ENCODE results near the gene IL20RA.

IL20RA gene

DNA sequence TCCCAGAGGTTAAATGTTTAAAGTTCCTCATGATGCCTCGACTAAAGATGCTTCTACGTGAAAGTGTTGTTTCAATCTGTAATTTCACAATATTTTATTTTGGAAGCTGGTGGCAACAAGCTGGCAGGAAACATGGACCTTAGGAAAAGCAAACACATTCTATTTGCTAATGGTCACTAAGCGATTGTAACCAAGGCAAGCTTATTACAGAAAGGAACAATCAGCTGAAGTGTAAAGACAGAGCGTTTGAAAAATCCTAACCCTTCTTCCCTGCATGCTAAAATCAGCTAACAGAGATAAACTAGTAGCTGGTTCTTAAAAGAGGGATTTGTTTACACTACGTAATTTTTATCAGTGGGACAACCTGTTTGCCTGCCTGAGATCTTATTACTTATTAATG is 50.0 kb downstream of the IL20RA start:
- H3K4me1 ChIP-seq (ENCODE audit: control insufficient read depth, low read length), result no peaks in the 10 kb centered on the region
- H3K9me2 ChIP-seq (replicated peaks; ENCODE audit: control insufficient read depth, low read length), result no peaks in the 10 kb centered on the region
- H3F3A ChIP-seq (ENCODE audit: control insufficient read depth, insufficient read depth), result no peaks in the 10 kb centered on the region
- no peak overlapping the region for H3K4me3 ChIP-seq (ENCODE audit: low read length)
- no peaks in the 10 kb centered on the region for H3K9me3 ChIP-seq (ENCODE audit: control insufficient read depth, insufficient read depth, low read length)
- H3K4me2 ChIP-seq (ENCODE audit: low read length), result no peak overlapping the region
- no peaks in the 10 kb centered on the region for H4K20me1 ChIP-seq (ENCODE audit: control insufficient read depth, insufficient read depth, low read depth, low read length)
- H3K36me3 ChIP-seq (ENCODE audit: control insufficient read depth, low read length), result no peaks in the 10 kb centered on the region
- H3K27me3 ChIP-seq (ENCODE audit: control insufficient read depth, low read length), result peaks cover 2% of the 10 kb centered on the region
- TF ChIP-seq EZH2phosphoT487 (IDR thresholded peaks at IDR 0.05; ENCODE audit: borderline replicate concordance, low read length), result no peak
- no peak for TF ChIP-seq CTCF (IDR thresholded peaks at IDR 0.05; ENCODE audit: low read depth, low read length, poor library complexity, severe bottlenecking)
- no peak overlapping the region for H3K27ac ChIP-seq (ENCODE audit: low read depth, low read length)
- no peaks in the 10 kb centered on the region for H3K79me2 ChIP-seq (ENCODE audit: control insufficient read depth, low read length)

GRCh38 chr6:136992113-136992512 is 52.7 kb downstream of the IL20RA start:
- H3K36me3 ChIP-seq (ENCODE audit: control insufficient read depth, low read length), result no peaks in the 10 kb centered on the region
- no peaks in the 10 kb centered on the region for H3K9me2 ChIP-seq (replicated peaks; ENCODE audit: control insufficient read depth, low read length)
- no peak overlapping the region for H3K27ac ChIP-seq (ENCODE audit: low read depth, low read length)
- H3K4me1 ChIP-seq (ENCODE audit: control insufficient read depth, low read length), result no peaks in the 10 kb centered on the region
- H3K79me2 ChIP-seq (ENCODE audit: control insufficient read depth, low read length), result no peaks in the 10 kb centered on the region
- H3K27me3 ChIP-seq (ENCODE audit: control insufficient read depth, low read length), result peaks cover 2% of the 10 kb centered on the region
- TF ChIP-seq CTCF (IDR thresholded peaks at IDR 0.05; ENCODE audit: low read depth, low read length, poor library complexity, severe bottlenecking) (no peak), EZH2phosphoT487 (IDR thresholded peaks at IDR 0.05; ENCODE audit: borderline replicate concordance, low read length) (no peak)
- H4K20me1 ChIP-seq (ENCODE audit: control insufficient read depth, insufficient read depth, low read depth, low read length), result no peaks in the 10 kb centered on the region
- no peaks in the 10 kb centered on the region for H3K9me3 ChIP-seq (ENCODE audit: control insufficient read depth, insufficient read depth, low read length)
- no peaks in the 10 kb centered on the region for H3F3A ChIP-seq (ENCODE audit: control insufficient read depth, insufficient read depth)
- no peak overlapping the region for H3K4me3 ChIP-seq (ENCODE audit: low read length)
- no peak overlapping the region for H3K4me2 ChIP-seq (ENCODE audit: low read length)

DNA sequence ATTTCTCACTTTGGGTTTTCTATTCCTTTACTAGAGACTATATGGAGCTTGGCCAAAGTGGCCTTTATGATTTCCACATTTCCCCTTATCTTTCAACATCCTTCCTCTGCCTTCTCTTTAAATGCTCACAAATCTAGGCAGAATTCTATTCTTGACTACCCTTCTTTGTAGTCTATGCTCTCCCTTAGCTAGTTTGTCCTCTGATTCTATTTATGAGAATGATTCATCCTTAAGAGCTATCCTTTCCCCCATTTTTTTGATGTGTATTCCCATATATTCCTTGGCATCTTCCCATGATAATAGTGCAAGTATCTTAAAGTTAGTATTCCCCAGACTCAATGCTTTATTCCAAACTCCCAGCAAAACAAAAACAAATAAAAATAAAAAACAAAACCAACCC is 53.1 kb downstream of the IL20RA start:
- Histone ChIP-seq H3K4me2 (ENCODE audit: low read length) (no peak overlapping the region), H3K9me3 (ENCODE audit: control insufficient read depth, insufficient read depth, low read length) (no peaks in the 10 kb centered on the region), H3K79me2 (ENCODE audit: control insufficient read depth, low read length) (no peaks in the 10 kb centered on the region), H3F3A (ENCODE audit: control insufficient read depth, insufficient read depth) (no peaks in the 10 kb centered on the region), H3K27me3 (ENCODE audit: control insufficient read depth, low read length) (peaks cover 1% of the 10 kb centered on the region), H3K4me3 (ENCODE audit: low read length) (no peak overlapping the region), H3K9me2 (replicated peaks; ENCODE audit: control insufficient read depth, low read length) (no peaks in the 10 kb centered on the region), H3K27ac (ENCODE audit: low read depth, low read length) (no peak overlapping the region), H3K4me1 (ENCODE audit: control insufficient read depth, low read length) (no peaks in the 10 kb centered on the region), H4K20me1 (ENCODE audit: control insufficient read depth, insufficient read depth, low read depth, low read length) (no peaks in the 10 kb centered on the region), H3K36me3 (ENCODE audit: control insufficient read depth, low read length) (no peaks in the 10 kb centered on the region)
- TF ChIP-seq EZH2phosphoT487 (IDR thresholded peaks at IDR 0.05; ENCODE audit: borderline replicate concordance, low read length) (no peak), CTCF (IDR thresholded peaks at IDR 0.05; ENCODE audit: low read depth, low read length, poor library complexity, severe bottlenecking) (no peak)

DNA sequence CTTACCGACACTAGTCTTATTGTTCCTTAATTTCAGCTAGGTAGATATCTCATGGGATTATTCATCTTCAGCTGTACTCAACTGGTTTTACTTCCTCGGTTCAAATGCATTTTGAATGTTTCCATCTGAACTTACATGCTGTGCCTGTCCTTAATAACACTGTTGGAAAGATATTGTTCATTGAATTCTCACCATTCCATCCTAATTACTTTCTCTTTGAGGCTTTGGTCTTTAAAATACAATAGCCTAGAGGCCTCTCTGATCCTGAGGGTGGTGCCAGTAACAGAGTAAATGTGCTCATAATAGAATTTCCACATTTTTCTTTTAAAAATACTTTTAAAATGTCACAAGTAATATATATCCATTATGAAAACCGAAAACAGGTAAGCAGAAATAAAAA is 54.0 kb downstream of the IL20RA start:
- TF ChIP-seq CTCF (IDR thresholded peaks at IDR 0.05; ENCODE audit: low read depth, low read length, poor library complexity, severe bottlenecking) (no peak), EZH2phosphoT487 (IDR thresholded peaks at IDR 0.05; ENCODE audit: borderline replicate concordance, low read length) (no peak)
- no peaks in the 10 kb centered on the region for H4K20me1 ChIP-seq (ENCODE audit: control insufficient read depth, insufficient read depth, low read depth, low read length)
- H3K4me2 ChIP-seq (ENCODE audit: low read length), result no peak overlapping the region
- H3K27me3 ChIP-seq (ENCODE audit: control insufficient read depth, low read length), result no peaks in the 10 kb centered on the region; the same call in 1 of the 2 replicates
- H3K4me3 ChIP-seq (ENCODE audit: low read length), result no peak overlapping the region
- no peaks in the 10 kb centered on the region for H3F3A ChIP-seq (ENCODE audit: control insufficient read depth, insufficient read depth)
- H3K9me3 ChIP-seq (ENCODE audit: control insufficient read depth, insufficient read depth, low read length), result no peaks in the 10 kb centered on the region
- H3K9me2 ChIP-seq (replicated peaks; ENCODE audit: control insufficient read depth, low read length), result no peaks in the 10 kb centered on the region
- no peaks in the 10 kb centered on the region for H3K79me2 ChIP-seq (ENCODE audit: control insufficient read depth, low read length)
- H3K27ac ChIP-seq (ENCODE audit: low read depth, low read length), result no peak overlapping the region
- no peaks in the 10 kb centered on the region for H3K36me3 ChIP-seq (ENCODE audit: control insufficient read depth, low read length)
- H3K4me1 ChIP-seq (ENCODE audit: control insufficient read depth, low read length), result no peaks in the 10 kb centered on the region
